GM12878 (cell line): ENCODE results near the gene RAPGEF6. TPM values are rescaled to one million over a fixed set of nuclear protein-coding genes. Genes with fewer than 3 reads are reported as not detected.

Source experiments
- ATAC-seq: fragments of 200-7000 bp; cut with Tn5 transposase; 3 replicates; pipeline ENCODE4 v1.9.1; 2020; ENCODE audit warnings: mild to moderate bottlenecking, moderate library complexity
- BruUV-seq: library from RNA; stranded (reverse); fragments of 400-500 nt; replicated peaks from 2 replicates; lab custom pipeline; 2021; lab: Mats Ljungman, UMichigan
- CTCF ChIA-PET: fragments of 300-600 bp; sonication (Branson Sonifier 250); formaldehyde crosslinking; extraction: SDS; loops from one replicate; lab custom pipeline; 2021; ENCODE audit warnings: inconsistent platforms; lab: Yijun Ruan, JAX
- POLR2A ChIA-PET: fragments of 350-600 bp; formaldehyde crosslinking; extraction: SDS; loops from one replicate; lab custom pipeline; 2021; ENCODE audit warnings: inconsistent platforms; lab: Charles Lee
- RAD21 ChIA-PET: fragments of 300-600 bp; sonication (Branson Sonifier 250); formaldehyde crosslinking; loops from one replicate; lab custom pipeline; 2023; ENCODE audit warnings: antibody characterized with exemption; ENCODE audit not compliant: unreplicated experiment; lab: Charles Lee
- SMC1A ChIA-PET: fragments of 300-600 bp; sonication (Branson Sonifier 250); formaldehyde crosslinking; loops from one replicate; lab custom pipeline; 2023; ENCODE audit not compliant: unreplicated experiment, uncharacterized antibody; lab: Charles Lee
- DNase-seq: peaks from one replicate; pipeline ENCODE4 v3.0.0-alpha.2; 2011; ENCODE audit warnings: low read depth, low spot score
- FAIRE-seq: peaks from 3 replicates; lab custom pipeline; 2011; peaks lifted over from hg19 to GRCh38; lab: Jason Lieb, UNC
- H2AFZ ChIP-seq: 2 replicates; pipeline ENCODE4 v1.6.0; 2011; ENCODE audit warnings: low read depth, low read length, control low read depth; ENCODE audit not compliant: control insufficient read depth
- H3K27ac ChIP-seq: 2 replicates; pipeline ENCODE4 v1.5.1; 2011; ENCODE audit warnings: control low read depth; ENCODE audit not compliant: control insufficient read depth, insufficient read depth
- H3K27me3 ChIP-seq, 2 experiments: replicated peaks in 1 of 2; 2 replicates each; pipeline versions ENCODE4 v1.6.0 to v1.6.1; 2011; ENCODE audit warnings: low read length in 1 of 2; ENCODE audit not compliant: control insufficient read depth in 2 of 2, insufficient read depth in 2 of 2
- H3K36me3 ChIP-seq, 2 experiments: 2 replicates each; pipeline ENCODE4 v1.5.1; 2011; ENCODE audit warnings: low read length in 1 of 2; ENCODE audit not compliant: control insufficient read depth in 2 of 2, insufficient read depth in 2 of 2
- H3K4me1 ChIP-seq: 2 replicates; pipeline ENCODE4 v1.6.1; 2011; ENCODE audit warnings: mild to moderate bottlenecking, low read length, moderate library complexity, mixed read lengths; ENCODE audit not compliant: control insufficient read depth, insufficient read depth
- H3K4me2 ChIP-seq: 2 replicates; pipeline ENCODE4 v1.6.0; 2011; ENCODE audit warnings: control low read depth; ENCODE audit not compliant: control insufficient read depth, insufficient read depth
- H3K4me3 ChIP-seq: fragments of 200-600 bp; sonication (generic); 2 replicates; pipeline ENCODE4 v1.5.1; 2016
- H3K79me2 ChIP-seq: 2 replicates; pipeline ENCODE4 v1.6.0; 2011; ENCODE audit warnings: low read length; ENCODE audit not compliant: control insufficient read depth, insufficient read depth
- H3K9ac ChIP-seq: 2 replicates; pipeline ENCODE4 v1.8.0; 2011; ENCODE audit warnings: low read length, control low read depth, mixed read lengths; ENCODE audit not compliant: control insufficient read depth, insufficient read depth
- H3K9me3 ChIP-seq: replicated peaks from 3 replicates; pipeline ENCODE4 v1.5.1; 2011; ENCODE audit warnings: mild to moderate bottlenecking, low read length; ENCODE audit not compliant: control insufficient read depth, insufficient read depth
- H4K20me1 ChIP-seq: 2 replicates; pipeline ENCODE4 v1.6.0; 2011; ENCODE audit not compliant: control insufficient read depth, insufficient read depth
- ATF7 ChIP-seq: fragments of 450-650 bp; IDR thresholded peaks from 2 replicates; pipeline ENCODE4 v1.6.1; 2016; ENCODE audit warnings: low read depth, mild to moderate bottlenecking
- CBX3 ChIP-seq: fragments of 200-600 bp; sonication (generic); IDR thresholded peaks from 2 replicates; pipeline ENCODE4 v1.6.1; 2016; ENCODE audit warnings: low read depth, borderline replicate concordance
- CEBPZ ChIP-seq: fragments of 150-350 bp; IDR thresholded peaks from 2 replicates; pipeline ENCODE4 v1.6.1; 2016; ENCODE audit warnings: low read depth, low read length
- CREB1 ChIP-seq: IDR thresholded peaks from 2 replicates; pipeline ENCODE4 v1.6.1; 2012; ENCODE audit warnings: low read depth, mild to moderate bottlenecking, inconsistent platforms
- E2F8 ChIP-seq: fragments of 450-650 bp; IDR thresholded peaks from 2 replicates; pipeline ENCODE4 v1.6.1; 2018; ENCODE audit warnings: mild to moderate bottlenecking, low read depth, moderate library complexity; ENCODE audit not compliant: partially characterized antibody
- ELK1 ChIP-seq: IDR thresholded peaks from 2 replicates; pipeline ENCODE4 v1.6.1; 2012; ENCODE audit warnings: low read depth, low read length, improper control_type of control experiment
- HDGF ChIP-seq: fragments of 450-650 bp; IDR thresholded peaks from 2 replicates; pipeline ENCODE4 v1.6.1; 2016; ENCODE audit warnings: antibody characterized with exemption
- MXI1 ChIP-seq: fragments of 150-350 bp; IDR thresholded peaks from 2 replicates; pipeline ENCODE4 v1.6.1; 2011; ENCODE audit warnings: low read depth, mild to moderate bottlenecking, inconsistent platforms, low read length, improper control_type of control experiment
- NR2F1 ChIP-seq: fragments of 450-650 bp; conservative IDR thresholded peaks from 2 replicates; pipeline ENCODE4 v1.6.1; 2017; ENCODE audit warnings: mild to moderate bottlenecking
- SREBF1 ChIP-seq: IDR thresholded peaks from 2 replicates; pipeline ENCODE4 v1.6.1; 2012; ENCODE audit warnings: mild to moderate bottlenecking, low read length
- SRF ChIP-seq, 2 experiments: IDR thresholded peaks; 2 replicates each; pipeline ENCODE4 v1.6.1; 2011; ENCODE audit warnings: low read depth in 2 of 2, low read length in 2 of 2, mild to moderate bottlenecking in 1 of 2, moderate library complexity in 1 of 2
- USF1 ChIP-seq: IDR thresholded peaks from 2 replicates; pipeline ENCODE4 v1.6.1; 2011; ENCODE audit warnings: borderline replicate concordance, low read depth, mild to moderate bottlenecking, moderate library complexity, mixed read lengths, low read length; ENCODE audit not compliant: insufficient read depth; ENCODE audit errors: extremely low read length
- ZBED1 ChIP-seq: IDR thresholded peaks from 2 replicates; pipeline ENCODE4 v1.6.1; 2016; ENCODE audit warnings: borderline replicate concordance
- WGBS: methylation state at CpG from one replicate; pipeline ENCODE4 v1.1.6; 2016; ENCODE audit warnings: low lambda C conversion rate; ENCODE audit not compliant: insufficient replicate concordance, insufficient coverage; ENCODE audit errors: missing lambda C conversion rate; 5-methylcytosine and 5-hydroxymethylcytosine counted together
- in situ Hi-C: fragments of 300-500 bp; cut with MboI; formaldehyde crosslinking; loops from 9 replicates; pipeline ENCODE4 v1.14.3; 2018; ENCODE audit warnings: mixed read lengths
- intact Hi-C: fragments of 100-400 bp; cut with micrococcal nuclease; formaldehyde crosslinking; loops from one replicate; pipeline ENCODE4 v1.14.2; 2022; ENCODE audit not compliant: unreplicated experiment
- polyA plus RNA-seq, 11 experiments: library from polyadenylated mRNA; depleted of rRNA in 4 of 11; unstranded in 6 of 11; stranded (reverse) in 5 of 11; fragments of >200 nt; fragmentation: Nextera tagmentation in 4 of 11; fragmentation: Illumina TruSeq in 1 of 11; extraction: Ambion mirVana in 4 of 11; extraction: Trizol in 1 of 11; gene quantifications; 1 replicate in 1 of 11; 2 replicates in 10 of 11; pipeline versions ENCODE4 v1.2.1 to v1.2.3, GENCODE V29; 2011 to 2016; ENCODE audit warnings: inconsistent platforms in 2 of 11, missing spikeins in 2 of 11, low read depth in 1 of 11
- total RNA-seq, 4 experiments: library from RNA; depleted of rRNA in 3 of 4; stranded (reverse); fragments of >200 nt in 3 of 4; fragmentation: Illumina TruSeq in 1 of 4; extraction: Trizol in 1 of 4; gene quantifications; 2 replicates each; pipeline versions ENCODE4 v1.2.1 to v1.2.3, GENCODE V29; 2013 to 2021

RAPGEF6 gene
- total and polyA plus RNA-seq, 10 of the 15 experiments (the other 5 are each of a cell fraction or from before 2014, with no cell fraction given) = 2.9 to 24.0 (median 14.2) TPM

- CTCF ChIA-PET = no interaction called here
Observed at GRCh38 chr5:131473731-131474130, 161.3 kb downstream of the RAPGEF6 start.

More at GRCh38 chr5:131473731-131474130, 161.3 kb downstream of the RAPGEF6 start:
- ChIA-PET SMC1A (no interaction called here), POLR2A (interaction anchor here (1.0 kb wide), 1 partner anchor 152 kb away, joined by 3 read pairs; no protein-coding TSS in a partner anchor), RAD21 (no interaction called here)
- intact Hi-C loops = no loop called here
- Histone ChIP-seq H3K27me3 (no peaks in the 10 kb centered on the region), H3K4me1 (no peaks in the 10 kb centered on the region), H3K4me2 (no peak overlapping the region), H3K9ac (no peak overlapping the region), H3K79me2 (no peaks in the 10 kb centered on the region), H3K4me3 (no peak overlapping the region), H4K20me1 (no peaks in the 10 kb centered on the region), H3K27ac (no peak overlapping the region), H3K36me3 (peaks cover 0 to 23% of the 10 kb centered on the region in 2 experiments; a peak in 3 of 4 replicates), H2AFZ (no peak overlapping the region), H3K9me3 (no peaks in the 10 kb centered on the region)
- no TSS peak for BruUV-seq
- in situ Hi-C loops = no loop called here
- ATAC-seq (no peak), DNase-seq (no peak), FAIRE-seq (no peak)
- 93% methylated on average over 3 of the region's 3 CpGs for WGBS
- TF ChIP-seq CBX3 (no peak), CEBPZ (no peak), E2F8 (no peak), CREB1 (no peak), SREBF1 (no peak), ELK1 (no peak), SRF (IDR thresholded peaks at IDR 0.05; ENCODE audit: low read depth in 2 of 2, low read length in 2 of 2) (no peak), MXI1 (no peak), NR2F1 (no peak), ZBED1 (no peak), ATF7 (no peak), HDGF (no peak), USF1 (no peak)
